HG03175 (cell line): ENCODE results near the gene GGT1.
"Not testable (repeated sequence)": the region's sequence is repeated elsewhere in the genome, so short reads cannot be mapped to it uniquely, and the experiment has no call there.

ENCODE experiments used
- ATAC-seq: cut with Tn5 transposase; IDR thresholded peaks from one replicate; pipeline ENCODE4 v1.9.1; 2021; ENCODE audit warnings: mild to moderate bottlenecking, moderate library complexity; ENCODE audit not compliant: unreplicated experiment

The GGT1 gene

DNA sequence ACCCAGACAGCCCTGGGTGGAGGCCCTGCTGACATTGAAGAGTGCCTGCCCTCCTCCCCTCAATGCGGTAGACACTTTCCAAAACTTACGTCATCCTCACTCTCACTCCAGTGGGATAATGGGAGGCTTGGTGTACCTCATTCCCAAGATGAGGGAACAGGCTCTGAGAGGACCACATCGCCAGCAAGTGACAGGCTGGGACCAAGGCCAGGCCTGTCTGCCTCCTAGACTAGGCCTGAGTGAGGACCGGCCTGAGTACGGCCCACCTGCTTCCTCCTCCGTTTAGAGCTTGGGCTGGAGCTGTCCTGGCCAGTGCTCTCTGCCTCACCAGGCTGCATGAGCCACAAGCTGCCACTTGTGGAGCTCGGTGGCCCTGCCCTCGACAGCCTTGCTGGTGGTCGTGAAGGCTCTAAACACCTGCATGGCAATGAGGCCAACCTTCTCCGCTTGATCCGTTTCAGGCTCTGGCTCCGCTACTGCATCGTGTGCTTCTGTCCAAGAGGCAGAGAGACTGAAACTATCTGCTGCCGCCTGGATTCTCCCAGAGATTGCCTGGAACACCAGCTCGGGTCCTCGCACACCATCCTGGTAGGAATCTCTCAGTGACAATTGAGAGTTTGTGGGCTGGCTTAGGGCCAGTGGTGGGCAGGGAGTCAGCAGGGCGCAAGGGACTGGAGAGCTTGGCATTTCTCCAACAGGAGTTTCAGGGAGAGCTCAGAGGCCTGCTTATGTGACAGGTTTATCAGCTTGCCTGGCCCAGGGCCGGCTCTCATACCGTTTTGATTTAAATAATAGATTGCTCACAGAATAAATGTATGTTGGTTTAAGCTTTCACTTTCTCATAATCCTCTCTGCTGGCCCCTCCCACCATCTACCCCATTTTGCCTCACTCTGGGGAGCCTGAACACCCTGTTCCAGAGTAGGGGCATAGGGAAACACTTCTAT is 19.5 kb upstream of the GGT1 start:
- no peak for ATAC-seq

DNA sequence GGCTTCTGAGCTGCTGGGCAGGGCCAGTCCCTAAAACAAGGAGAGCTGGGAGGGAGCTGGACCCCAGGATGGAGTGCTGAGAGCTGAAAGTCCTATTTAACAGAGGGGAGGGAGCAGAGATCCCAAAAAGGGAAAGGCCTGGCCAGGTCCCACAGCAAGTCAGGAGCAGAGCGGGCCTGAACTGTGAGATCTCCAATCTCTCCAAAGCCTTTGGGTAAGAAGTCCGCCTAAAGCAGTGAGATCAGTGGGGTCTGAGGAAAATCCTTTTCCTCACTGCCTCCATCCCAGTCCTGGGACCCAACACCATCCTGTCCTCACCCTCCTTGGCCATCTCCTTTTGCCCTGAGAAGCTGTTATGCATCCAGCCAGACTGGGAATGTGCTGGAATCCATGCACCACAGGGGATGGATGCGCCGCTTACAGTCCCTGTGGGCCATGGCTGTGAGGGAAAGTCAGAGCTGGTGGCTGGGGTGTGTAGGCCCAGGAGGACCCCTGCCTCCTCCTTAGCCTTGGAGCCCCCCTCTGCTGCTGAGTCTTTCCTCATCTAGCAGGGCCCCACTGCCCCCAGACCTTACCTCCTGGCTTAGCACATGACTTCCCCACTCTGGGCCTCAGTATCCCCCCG is 18.7 kb upstream of the GGT1 start:
- ATAC-seq: no peak

DNA sequence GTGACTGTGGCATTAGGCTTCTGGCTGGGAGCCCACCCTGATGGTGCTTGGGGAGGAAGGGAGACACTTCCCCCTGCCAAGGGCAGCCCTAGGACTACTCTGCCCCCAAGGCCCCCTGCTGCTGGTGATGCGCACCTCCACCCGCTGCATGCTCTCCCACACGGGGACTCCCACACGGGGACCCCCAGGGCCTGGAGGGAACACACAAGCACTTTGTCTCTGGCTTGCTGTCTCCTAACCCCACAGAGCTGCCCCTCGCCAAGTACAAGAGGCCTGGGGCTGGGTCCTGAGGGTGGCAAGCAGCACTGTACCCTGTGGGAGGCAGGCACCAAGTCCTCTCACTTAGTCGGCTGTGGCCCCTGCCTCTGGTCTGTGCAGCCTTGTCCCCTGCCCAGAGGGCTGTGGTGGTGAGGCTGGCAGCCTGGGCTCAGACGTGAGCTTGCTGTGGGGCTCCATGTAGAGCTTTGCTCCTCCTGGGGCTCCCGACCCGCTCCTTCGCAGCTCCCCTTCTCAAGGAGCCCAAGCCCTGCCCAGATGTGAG is 18.1 kb upstream of the GGT1 start:
- ATAC-seq: no peak

DNA sequence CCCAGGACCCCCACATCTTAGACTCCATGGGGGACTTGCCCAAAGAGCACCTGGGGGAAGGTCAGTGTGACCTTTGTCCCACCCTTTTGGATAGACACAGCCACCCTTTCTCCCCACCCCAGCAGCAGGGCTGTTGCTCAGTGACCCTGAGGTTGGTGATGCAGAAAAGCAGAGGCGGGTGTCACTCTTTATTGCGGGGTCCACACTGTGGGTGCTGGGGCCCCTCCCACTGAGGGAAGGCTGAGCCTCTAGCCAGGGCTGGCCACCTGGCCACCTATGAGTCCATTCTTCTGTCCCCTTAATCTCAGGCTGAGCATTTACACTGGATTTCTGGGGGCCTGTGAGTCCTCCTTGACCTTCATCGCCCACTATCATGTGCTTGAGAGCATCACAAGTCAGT is 17.5 kb upstream of the GGT1 start:
- ATAC-seq: no peak

DNA sequence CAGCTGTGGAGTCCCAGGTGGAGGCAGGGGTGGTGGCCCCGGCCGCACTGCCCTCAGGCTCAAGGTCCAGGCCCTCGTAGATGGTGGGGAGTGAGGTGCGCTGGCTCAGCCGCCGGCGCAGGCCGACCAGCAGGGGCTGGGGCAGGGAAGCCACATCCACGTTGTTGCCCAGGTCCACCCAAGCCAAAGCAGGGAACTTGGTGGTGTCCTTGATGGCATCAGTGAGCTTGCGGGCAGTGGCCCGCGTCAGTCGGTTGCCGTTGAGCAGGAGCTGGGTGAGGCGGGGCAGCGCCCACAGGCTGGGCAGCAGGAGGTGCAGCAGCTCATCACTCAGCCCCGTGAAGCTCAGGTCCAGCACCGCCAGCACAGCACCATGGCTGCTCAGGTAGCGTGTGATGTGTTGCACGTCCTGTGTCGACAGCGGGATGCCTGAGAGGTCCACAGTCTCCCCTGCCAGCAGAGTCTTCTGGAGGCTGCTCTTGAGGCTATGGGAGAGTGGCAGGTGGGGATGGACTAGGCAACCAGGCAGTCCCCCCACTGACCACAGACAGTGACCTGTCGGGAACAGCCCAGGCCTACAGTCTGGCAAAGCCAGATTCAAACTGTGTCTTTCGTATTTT is 17.0 kb upstream of the GGT1 start:
- ATAC-seq: no peak

DNA sequence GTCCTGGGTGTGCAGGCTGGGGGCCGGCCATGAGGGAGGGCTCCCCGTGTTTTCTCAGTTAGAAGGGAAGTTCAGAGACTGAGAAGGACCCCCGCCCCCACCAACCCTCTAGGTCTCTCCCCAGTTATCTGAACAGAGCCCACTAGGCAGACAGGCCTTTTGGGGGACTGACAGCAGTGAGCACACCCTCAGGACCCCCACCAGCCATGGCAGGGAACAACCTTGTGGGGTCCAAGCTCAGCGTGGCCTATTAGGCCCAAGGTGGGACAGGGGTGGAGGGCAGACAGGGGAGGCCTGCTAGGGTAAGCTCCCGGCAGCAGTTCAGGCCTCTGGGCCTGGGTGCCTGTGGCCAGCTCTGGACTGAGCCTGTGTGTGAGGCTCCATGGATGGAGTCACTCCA is 15.7 kb upstream of the GGT1 start:
- ATAC-seq: no peak

DNA sequence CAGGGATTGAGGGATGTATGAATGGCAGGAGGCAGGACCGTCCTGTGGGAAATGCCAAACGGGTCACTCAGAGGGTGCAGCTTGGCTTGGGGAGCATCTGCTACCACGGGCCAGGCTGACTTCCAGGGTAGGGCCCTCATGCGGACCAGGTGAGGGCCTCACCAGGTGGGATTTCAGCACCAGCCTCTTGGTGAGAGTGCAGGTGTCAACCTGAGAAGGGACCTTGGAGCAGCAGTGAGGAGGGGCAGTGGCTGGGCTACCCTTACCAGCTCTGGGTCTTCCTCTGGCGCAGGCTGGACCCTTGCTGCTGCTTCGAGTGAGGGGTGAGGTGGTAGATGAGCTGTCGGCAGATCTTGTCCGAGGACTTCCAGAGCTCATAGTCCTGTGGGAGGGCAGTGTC is 15.0 kb upstream of the GGT1 start:
- no peak for ATAC-seq

DNA sequence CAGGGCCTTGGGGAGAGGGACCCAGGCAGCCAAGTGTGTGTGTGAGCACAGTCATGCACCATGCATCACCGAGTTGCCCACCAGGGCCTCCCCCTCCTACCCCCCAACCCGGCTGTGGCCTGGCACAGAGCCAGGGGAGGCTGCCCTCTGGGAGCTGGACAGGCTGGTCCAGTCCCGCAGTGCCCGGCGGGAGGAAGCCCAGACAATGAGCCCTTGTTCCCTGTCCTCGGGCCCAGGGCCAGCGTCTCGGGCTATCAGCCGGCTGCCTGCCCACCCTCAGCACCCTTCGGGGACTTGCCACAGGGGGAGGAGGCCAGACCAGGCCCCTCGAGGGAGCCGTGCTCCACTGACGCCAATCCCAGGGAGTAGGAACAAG is 14.6 kb upstream of the GGT1 start:
- ATAC-seq: no peak

DNA sequence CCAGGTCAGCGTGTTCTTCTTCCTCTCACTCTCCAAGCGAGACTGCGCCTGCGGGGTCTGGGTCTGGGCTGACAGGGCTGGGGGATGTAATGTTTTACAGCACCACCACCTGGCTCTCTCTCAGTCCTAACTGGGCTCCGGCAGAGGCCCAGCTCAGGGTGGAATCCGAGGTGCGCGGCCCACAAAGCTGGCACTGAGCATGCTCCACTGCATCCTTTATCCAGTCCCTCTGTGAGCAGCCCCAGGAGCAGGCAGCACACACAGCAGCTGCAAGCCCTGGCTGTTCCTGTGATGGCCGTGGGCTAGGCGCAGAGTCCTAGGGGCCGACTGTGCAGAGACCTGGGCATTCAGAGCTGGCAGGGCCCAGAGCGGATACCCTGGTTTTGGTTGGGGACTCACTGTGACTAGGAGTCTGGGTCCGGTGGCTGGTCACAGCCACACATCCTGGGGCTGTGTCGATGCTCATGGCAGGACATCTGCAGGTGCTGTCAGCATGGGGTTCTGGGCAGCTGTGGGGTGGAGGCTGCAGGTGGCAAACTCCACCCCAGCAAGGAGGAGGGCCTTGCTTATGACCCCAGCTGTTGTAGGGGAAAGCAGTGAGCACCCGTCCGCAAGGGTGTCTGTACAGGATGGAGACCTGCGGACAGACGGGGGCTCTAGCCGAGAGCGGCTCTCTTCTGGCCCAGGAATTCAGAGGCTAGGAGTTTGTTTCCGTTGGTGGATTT is 14.1 kb upstream of the GGT1 start:
- ATAC-seq: no peak

DNA sequence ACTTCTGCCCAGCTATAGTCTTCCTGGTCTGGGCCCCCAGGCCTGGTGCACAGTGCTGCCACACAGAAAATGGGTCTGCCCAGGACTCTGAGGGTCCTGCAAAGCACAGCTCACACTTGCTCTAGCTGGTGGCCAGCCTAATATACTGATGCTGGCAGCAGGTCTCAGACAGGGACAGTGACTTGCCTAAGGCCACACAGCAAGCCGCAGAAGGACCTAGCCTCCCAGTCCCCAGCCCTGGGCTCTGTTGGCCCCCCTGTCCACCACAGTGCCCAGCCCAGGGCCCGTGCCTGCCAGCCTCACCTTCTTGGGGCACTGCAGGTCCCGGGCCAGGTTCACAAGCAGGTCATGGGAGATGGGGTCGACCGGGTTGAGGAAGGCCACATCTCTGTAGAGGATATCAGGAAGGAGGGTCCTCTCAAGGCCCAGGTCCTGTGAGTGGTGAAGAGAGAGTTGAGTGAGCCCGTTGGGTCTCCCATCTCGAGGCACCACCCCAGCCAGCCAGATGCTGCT is 13.4 kb upstream of the GGT1 start:
- no peak for ATAC-seq

DNA sequence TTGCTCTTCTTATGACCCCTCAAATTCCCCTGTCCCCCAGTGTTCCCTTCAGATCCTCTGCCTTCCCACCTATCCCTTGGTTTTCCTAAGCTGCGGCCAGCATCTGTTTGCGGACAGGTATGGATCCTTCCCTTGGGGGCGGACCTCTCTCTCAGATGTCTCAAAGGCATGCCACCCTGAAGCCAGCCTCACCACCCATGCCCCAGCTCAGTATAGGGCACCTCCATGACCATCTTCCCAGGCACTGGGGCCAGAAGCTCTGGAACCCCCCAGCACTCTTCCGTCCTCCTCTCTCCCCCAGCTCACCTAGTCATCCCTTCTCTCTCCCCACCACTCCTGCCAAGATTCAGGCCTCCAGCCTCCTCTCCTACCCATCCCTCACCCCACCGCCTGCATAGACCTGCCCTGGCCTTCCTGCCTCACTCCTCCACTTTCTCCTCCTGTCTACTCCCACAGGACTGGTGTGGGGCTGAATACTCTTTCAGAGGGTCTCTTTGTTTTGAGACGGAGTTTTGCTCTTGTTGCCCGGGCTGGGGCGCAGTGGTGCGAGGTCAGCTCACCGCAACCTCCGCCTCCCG is 12.3 kb upstream of the GGT1 start:
- no peak for ATAC-seq

DNA sequence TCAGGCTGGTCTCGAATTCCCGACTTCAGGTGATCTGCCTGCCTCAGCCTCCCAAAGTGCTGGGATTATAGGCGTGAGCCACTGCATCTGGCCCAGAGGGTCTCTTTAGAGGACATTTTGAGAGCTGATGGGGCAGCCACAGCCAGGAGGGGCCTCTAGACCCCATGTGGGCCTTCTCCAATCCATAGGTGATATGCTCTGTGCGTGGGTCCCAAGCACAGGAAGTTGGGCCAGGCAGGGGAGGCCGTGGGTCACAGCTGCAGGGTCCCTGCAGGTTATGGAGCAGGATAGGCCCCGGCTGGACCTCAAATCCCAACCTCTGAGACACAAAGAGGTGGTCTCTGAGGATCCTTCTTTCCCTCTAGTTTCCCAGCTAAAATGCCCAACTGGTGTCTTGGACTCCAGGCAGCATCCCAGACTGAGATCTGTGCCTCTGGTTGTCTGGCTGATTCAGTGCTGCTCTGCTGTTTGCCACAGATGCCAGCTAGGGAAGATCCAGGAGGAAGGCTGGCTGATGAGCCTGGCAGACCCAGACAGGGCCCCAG is 11.6 kb upstream of the GGT1 start:
- ATAC-seq: no peak

DNA sequence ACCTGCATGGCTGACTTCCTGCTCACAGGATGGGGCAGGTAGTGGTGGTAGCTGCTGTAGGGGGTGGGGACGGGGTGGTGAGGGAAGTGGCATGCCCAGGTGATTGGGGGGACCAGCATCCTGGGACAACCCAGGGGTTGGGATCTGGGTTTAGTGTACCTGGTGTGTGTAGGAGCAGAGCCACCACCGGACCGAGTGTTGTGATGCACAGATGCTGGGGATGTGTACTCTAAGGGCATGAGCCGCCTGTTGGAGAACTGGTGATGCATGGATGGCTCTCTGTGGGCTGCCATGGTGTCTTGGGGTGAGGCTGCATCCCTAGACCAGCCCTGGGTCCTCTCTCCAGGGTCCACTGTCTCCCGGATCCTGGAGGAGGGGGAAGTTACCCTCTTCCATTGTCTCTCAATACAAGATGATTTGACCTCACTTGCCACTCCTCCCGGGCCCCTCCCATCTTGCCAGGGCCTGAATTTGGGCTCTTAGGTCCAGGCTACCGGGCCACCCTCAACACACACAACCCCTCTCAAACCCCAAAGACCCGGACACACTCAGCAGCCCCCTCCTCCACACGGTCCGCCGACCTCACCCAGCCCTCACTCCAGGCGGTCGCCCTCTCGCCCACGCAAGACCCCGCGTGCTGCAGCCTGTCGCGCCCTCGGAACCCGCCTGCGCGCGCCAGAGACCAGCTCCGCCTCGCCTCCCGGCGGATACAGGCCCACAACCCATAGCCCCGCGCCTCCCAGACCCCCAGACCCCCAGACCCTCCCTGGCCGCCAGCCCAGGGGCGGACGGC is 10.7 kb upstream of the GGT1 start:
- no peak for ATAC-seq

DNA sequence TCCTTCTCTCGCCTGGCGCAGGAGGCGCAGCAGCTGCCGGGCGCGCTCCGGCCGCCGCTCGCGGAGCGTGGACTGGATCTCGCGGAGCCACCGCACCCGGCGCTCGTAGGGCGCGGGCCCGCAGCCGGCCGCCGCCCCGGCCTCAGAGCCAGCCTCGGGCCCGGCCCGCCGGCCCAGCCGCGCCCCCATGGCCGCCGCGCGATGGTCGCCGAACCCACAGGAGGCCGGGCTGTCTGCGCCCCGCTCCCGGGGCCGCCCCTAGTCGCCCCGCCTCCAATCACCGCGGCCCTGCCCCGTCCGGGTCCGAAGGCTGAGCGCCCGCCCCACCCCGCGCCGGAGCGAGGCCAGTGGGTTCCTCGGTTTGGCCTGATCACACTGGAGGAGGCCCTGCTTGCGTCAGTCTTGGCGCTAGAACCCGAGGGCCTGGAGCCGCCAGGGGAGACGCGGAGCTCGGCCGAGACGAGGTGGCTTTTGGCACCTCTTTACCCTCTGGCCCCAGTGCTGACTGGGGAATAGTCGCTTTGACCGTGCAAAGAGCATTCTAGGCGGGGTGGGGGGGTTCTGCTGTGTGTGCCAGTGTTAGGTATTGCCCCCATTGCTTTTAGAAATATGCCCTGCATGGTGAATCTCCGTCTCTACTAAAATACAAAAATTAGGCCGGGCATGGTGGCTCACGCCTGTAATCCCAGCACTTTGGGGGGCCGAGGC is 10.0 kb upstream of the GGT1 start, which contains the start of gene LRRC75B:
Gene LRRC75B (minus strand): TSS at position 223 of the 708 bp plus-strand sequence. CDS start 34 bp downstream, at position 189.
- ATAC-seq: no peak

DNA sequence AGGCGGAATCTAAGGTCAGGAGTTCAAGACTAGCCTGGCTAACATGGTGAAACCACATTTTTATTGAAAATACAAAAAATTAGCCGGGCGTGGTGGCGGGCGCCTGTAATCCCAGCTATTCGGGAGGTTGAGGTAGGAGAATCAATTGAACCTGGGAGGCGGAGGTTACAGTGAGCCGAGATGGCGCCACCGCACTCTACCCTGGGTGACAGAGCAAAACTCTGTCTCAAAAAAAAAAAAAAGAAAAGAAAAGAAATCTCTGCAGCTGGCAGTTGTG is 9.5 kb upstream of the GGT1 start:
- ATAC-seq: not testable (repeated sequence)

DNA sequence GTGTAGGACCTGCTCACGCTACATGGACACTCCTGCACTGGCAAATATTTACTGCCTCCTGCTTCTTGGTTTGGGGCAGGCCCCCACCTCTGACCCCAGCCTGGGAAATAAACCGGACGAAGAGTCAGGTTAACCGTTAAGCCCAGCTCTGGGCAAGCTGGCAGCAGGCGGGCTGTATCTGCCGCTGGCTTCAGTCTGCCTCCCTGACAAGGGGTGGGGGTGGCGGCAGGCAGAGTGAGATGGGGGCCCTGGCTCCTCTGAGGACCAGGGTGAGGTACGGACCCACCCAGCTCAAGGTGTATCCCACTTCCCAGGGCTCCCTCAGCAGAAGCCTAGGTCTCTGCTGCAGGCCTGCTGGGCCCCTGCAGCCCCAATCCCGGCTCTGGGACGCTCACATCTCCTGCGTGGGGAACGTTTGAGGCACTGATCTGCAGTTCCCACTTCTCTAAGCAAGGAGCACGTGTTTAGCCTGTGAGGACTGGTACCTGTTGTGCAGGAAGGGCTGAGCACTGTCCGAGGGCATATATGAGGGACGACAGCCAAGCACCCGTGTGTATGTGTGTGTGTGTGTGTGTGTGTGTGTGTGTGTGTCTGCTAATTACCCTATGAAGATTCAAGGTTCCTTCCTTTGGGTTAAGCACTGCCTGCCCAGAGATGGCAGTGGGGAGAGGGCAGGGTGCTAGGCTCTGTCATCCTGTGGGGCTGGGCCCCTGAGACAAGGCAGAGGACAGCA is 9.0 kb upstream of the GGT1 start:
- no peak for ATAC-seq

DNA sequence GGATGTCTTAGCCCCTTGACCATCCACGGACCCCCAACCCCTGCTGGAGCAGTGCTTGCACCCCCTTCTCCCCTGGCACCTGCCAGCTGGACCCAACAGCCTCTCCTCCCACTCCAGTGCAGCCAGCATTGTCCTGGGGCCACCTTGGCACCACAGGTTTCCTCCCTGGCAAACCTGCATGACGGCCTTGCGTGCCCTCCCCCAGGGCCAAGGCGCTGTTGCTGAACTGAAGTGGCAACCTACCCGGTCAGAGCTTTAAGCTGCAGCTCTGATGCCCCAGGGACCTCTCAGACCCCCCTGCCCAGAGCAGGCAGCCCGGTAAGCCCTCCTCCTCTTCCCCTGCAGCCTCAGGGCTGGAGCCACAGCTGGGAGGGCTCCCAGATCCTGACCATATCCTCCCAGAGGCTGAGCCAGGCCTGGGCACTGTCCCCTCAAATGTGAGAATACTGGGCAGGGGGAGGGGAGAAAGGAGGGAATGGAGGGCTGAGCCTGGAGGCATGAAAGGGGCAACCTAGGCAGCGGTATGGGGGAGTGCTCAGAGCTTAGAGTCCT is 8.3 kb upstream of the GGT1 start:
- no peak for ATAC-seq

DNA sequence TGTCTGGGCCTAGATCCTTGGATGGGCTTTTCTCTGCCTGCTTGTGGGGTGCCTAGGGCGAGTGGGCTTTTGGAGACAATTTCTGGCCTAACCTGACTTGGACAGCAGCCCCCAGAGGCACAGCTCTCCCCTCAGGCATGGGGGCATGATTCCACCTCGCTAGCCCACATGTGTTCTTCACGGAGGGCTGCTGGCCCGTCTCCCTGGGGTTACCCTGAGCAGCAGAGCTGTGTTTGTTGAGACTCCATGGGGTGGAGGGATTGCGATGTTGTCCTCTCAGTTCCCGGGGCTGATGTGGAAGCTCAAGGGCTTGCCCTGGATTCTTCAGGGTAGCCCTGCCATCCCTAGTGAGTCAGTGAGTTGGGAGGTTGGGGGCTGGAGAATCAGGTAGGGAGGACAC is 7.8 kb upstream of the GGT1 start:
- no peak for ATAC-seq
